HL-60 (cell line): ENCODE measurements around the gene TAF11L13.

Source experiments
- DNase-seq, 2 experiments: peaks; one replicate each; pipeline ENCODE4 v3.0.0-alpha.2; 2010 to 2020; ENCODE audit warnings: low read depth in 1 of 2, low spot score in 1 of 2
- H3K27ac ChIP-seq: fragments of 250-450 bp; sonication (Bioruptor Pico); replicated peaks from 2 replicates; pipeline ENCODE4 v1.5.1; 2020; ENCODE audit warnings: mild to moderate bottlenecking, moderate library complexity
- H3K27me3 ChIP-seq: fragments of 250-450 bp; sonication (Bioruptor Pico); 2 replicates; pipeline ENCODE4 v1.5.1; 2021; ENCODE audit warnings: mild to moderate bottlenecking, moderate library complexity; ENCODE audit not compliant: insufficient read depth, poor library complexity, severe bottlenecking
- H3K4me3 ChIP-seq: replicated peaks from 2 replicates; pipeline ENCODE4 v1.5.1; 2011; ENCODE audit warnings: mild to moderate bottlenecking, control low read depth, low read length; ENCODE audit not compliant: insufficient read depth
- GABPA ChIP-seq: IDR thresholded peaks from 2 replicates; pipeline ENCODE4 v1.6.1; 2012; ENCODE audit warnings: low read depth
- POLR2AphosphoS5 ChIP-seq: IDR thresholded peaks from 2 replicates; pipeline ENCODE4 v1.6.1; 2012; ENCODE audit warnings: low read depth
- REST ChIP-seq: IDR thresholded peaks from 2 replicates; pipeline ENCODE4 v1.6.1; 2012; ENCODE audit warnings: low read depth; ENCODE audit not compliant: insufficient replicate concordance
- SPI1 ChIP-seq: IDR thresholded peaks from 2 replicates; pipeline ENCODE4 v1.6.1; 2012; ENCODE audit warnings: low read depth, mild to moderate bottlenecking, borderline replicate concordance
- TF ChIP-seq, protein P1 (sequence below): IDR thresholded peaks from one replicate; pipeline ENCODE4 v1.5.1; 2011; ENCODE audit warnings: low read length, control low read depth, inconsistent platforms; ENCODE audit not compliant: insufficient read depth

The TAF11L13 gene

GRCh38 chr5:17678751-17679324 lies 47.0 kb downstream of the TAF11L13 start:
- TF ChIP-seq REST, result no peak
- TF ChIP-seq, protein P1, sequence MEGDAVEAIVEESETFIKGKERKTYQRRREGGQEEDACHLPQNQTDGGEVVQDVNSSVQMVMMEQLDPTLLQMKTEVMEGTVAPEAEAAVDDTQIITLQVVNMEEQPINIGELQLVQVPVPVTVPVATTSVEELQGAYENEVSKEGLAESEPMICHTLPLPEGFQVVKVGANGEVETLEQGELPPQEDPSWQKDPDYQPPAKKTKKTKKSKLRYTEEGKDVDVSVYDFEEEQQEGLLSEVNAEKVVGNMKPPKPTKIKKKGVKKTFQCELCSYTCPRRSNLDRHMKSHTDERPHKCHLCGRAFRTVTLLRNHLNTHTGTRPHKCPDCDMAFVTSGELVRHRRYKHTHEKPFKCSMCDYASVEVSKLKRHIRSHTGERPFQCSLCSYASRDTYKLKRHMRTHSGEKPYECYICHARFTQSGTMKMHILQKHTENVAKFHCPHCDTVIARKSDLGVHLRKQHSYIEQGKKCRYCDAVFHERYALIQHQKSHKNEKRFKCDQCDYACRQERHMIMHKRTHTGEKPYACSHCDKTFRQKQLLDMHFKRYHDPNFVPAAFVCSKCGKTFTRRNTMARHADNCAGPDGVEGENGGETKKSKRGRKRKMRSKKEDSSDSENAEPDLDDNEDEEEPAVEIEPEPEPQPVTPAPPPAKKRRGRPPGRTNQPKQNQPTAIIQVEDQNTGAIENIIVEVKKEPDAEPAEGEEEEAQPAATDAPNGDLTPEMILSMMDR, result no peak
- no peak for TF ChIP-seq POLR2AphosphoS5
- TF ChIP-seq GABPA, result no peak
- TF ChIP-seq SPI1, result no peak
- Histone ChIP-seq H3K4me3 (no peak overlapping the region), H3K27me3 (no peaks in the 10 kb centered on the region), H3K27ac (no peak overlapping the region)
- no peak for DNase-seq

- TF ChIP-seq POLR2AphosphoS5, result no peak
- TF ChIP-seq REST, result no peak
- TF ChIP-seq GABPA, result no peak
- TF ChIP-seq SPI1, result no peak
- TF ChIP-seq, protein P1, result no peak
- Histone ChIP-seq H3K4me3 (no peak overlapping the region), H3K27ac (no peak overlapping the region), H3K27me3 (no peaks in the 10 kb centered on the region)
- DNase-seq, result no peak
Observed at GRCh38 chr5:17679597-17680203, 47.8 kb downstream of the TAF11L13 start.

GRCh38 chr5:17680737-17681136 lies 48.8 kb downstream of the TAF11L13 start:
- TF ChIP-seq REST (no peak), POLR2AphosphoS5 (no peak), SPI1 (no peak), GABPA (no peak)
- TF ChIP-seq, protein P1, result no peak

More at GRCh38 chr5:17680737-17681136, 48.8 kb downstream of the TAF11L13 start:
- Histone ChIP-seq H3K4me3 (no peak overlapping the region), H3K27me3 (no peaks in the 10 kb centered on the region), H3K27ac (no peak overlapping the region)
- DNase-seq, result no peak
